Fibroblast of the aortic adventitia (primary cell): ENCODE results near the gene GOLGA6L26. TPM values are rescaled to one million over a fixed set of nuclear protein-coding genes. Genes with fewer than 3 reads are reported as not detected.
"Not testable (repeated sequence)": the region's sequence is repeated elsewhere in the genome, so short reads cannot be mapped to it uniquely, and the experiment has no call there.

Experiments used
- DNase-seq: peaks from one replicate; pipeline ENCODE4 v3.0.0-alpha.2; 2010; ENCODE audit warnings: low read depth
- H3K4me3 ChIP-seq: 2 replicates; pipeline ENCODE4 v1.5.1; 2011; ENCODE audit warnings: low read depth, mild to moderate bottlenecking, control low read depth, low read length, moderate library complexity
- small RNA-seq: library from RNA; depleted of rRNA; stranded (forward); fragments of <200 nt; gene quantifications from one replicate; pipeline ENCODE3, GENCODE V24; 2012
- total RNA-seq: library from RNA; depleted of rRNA; stranded (reverse); fragments of >200 nt; gene quantifications from 2 replicates; pipeline ENCODE4 v1.2.3, GENCODE V29; 2012; ENCODE audit warnings: low replicate concordance

The GOLGA6L26 gene
- total RNA-seq, 1 donor: not detected

DNA sequence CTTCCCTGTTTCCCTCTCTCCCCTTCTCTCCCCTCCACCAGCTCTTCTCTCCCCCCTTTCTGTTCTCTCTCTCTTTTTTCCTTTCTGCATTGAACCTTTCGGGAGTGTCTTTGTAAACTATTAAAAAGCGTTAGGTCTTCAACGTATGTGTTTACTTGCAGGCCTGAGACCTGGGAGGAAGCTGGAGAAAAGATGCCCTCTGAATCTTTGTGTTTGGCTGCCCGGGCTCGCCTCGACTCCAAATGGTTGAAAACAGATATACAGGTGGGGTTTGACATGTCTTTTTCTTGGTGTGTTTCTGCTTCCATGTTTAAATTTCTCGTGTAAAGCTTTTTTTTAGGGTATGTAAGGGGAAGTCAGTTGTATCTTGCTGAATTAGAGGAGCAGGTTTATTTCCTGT, 29.7 kb downstream of the GOLGA6L26 start:
- peak overlapping the region; percentile 64 for H3K4me3 ChIP-seq
- DNase-seq: not testable (repeated sequence)

GRCh38 chr15:23303654-23304053, 30.3 kb downstream of the GOLGA6L26 start:
- peak; percentile 10 for DNase-seq

DNA sequence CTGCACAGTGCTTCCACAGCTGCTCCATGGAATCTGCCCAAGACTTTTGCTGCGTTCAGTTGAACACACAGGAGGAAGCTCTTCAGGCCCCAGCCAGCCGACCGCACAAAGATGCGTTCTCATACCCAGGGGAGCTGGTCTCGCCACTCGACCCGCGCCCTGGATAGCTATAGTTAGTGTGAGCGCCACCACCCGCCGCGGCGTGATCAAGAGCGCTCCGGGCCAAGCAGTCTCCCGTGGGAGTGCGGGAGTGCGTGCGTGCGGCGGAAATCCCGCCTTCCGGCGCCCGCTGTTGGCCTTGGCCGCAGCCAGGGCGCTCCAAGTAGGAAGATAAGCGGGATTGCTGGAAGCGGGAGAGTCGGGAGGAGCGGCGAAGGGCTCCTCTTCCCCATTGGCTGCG, 30.8 kb downstream of the GOLGA6L26 start:
- not testable (repeated sequence) for DNase-seq
- H3K4me3 ChIP-seq: peak overlapping the region; percentile 51

More at GRCh38 chr15:23303654-23304053, 30.3 kb downstream of the GOLGA6L26 start:
- H3K4me3 ChIP-seq: peak overlapping the region; percentile 64

Small RNA genes within 50 kb of the gene (small RNA-seq; reads per million reads assigned to genes)
- gene RN7SL536P: not detected

Other genes with a start within 250 kb of the GOLGA6L26 start
- not detected in 2 replicates for gene GOLGA6L1, start 197.4 kb downstream of the GOLGA6L26 start, total RNA-seq
- gene GOLGA8S, start 20.6 kb upstream of the GOLGA6L26 start, total RNA-seq: under 0.01 TPM in 1 of 2 replicates, not detected in the other
- not detected in 2 replicates for gene GOLGA6L2, start 113.0 kb upstream of the GOLGA6L26 start, total RNA-seq
- 0.45 and 0.65 TPM in 2 replicates for gene MKRN3, start 231.5 kb upstream of the GOLGA6L26 start, total RNA-seq